ENCODE measurements around the gene PCBP1.
"Not testable (repeated sequence)": the region's sequence is repeated elsewhere in the genome, so short reads cannot be mapped to it uniquely, and the experiment has no call there.

PCBP1 gene

GRCh38 chr2:70086838-70087701, at the start of gene PCBP1:
Gene PCBP1 (plus strand): TSS chr2:70087477. CDS start chr2:70087744, 267 bp downstream.
- DNase-seq: peak; percentile 97

- DNase-seq: no peak
Observed at GRCh38 chr2:70039366-70039765, 47.9 kb upstream of the PCBP1 start.

- DNase-seq: no peak
Observed at GRCh38 chr2:70041663-70042062, 45.6 kb upstream of the PCBP1 start.

GRCh38 chr2:70042246-70042645, 45.0 kb upstream of the PCBP1 start:
- DNase-seq: no peak

GRCh38 chr2:70043252-70043875, 43.9 kb upstream of the PCBP1 start:
- no peak for DNase-seq

GRCh38 chr2:70044290-70045040, 42.8 kb upstream of the PCBP1 start:
- DNase-seq: no peak

GRCh38 chr2:70045405-70045804, 41.9 kb upstream of the PCBP1 start:
- DNase-seq: no peak

GRCh38 chr2:70045932-70046331, 41.3 kb upstream of the PCBP1 start:
- DNase-seq: no peak

GRCh38 chr2:70046534-70046933, 40.7 kb upstream of the PCBP1 start:
- DNase-seq: no peak

- DNase-seq: no peak
Observed at GRCh38 chr2:70047451-70047850, 39.8 kb upstream of the PCBP1 start.

GRCh38 chr2:70049255-70049654, 38.0 kb upstream of the PCBP1 start:
- DNase-seq: no peak

GRCh38 chr2:70050631-70051425, 36.4 kb upstream of the PCBP1 start:
- no peak for DNase-seq

- not testable (repeated sequence) for DNase-seq
Observed at GRCh38 chr2:70055259-70055658, 32.0 kb upstream of the PCBP1 start.

- no peak for DNase-seq
Observed at GRCh38 chr2:70061317-70061716, 26.0 kb upstream of the PCBP1 start.

GRCh38 chr2:70062270-70062669, 25.0 kb upstream of the PCBP1 start:
- no peak for DNase-seq

- no peak for DNase-seq
Observed at GRCh38 chr2:70068119-70068518, 19.2 kb upstream of the PCBP1 start.

- DNase-seq: peak; percentile 84
Observed at GRCh38 chr2:70069049-70069448, 18.2 kb upstream of the PCBP1 start.

GRCh38 chr2:70070542-70071268, 16.6 kb upstream of the PCBP1 start:
- peak; percentile 70 for DNase-seq

- DNase-seq: no peak
Observed at GRCh38 chr2:70073493-70073892, 13.8 kb upstream of the PCBP1 start.

- no peak for DNase-seq
Observed at GRCh38 chr2:70078384-70078783, 8.9 kb upstream of the PCBP1 start.

- no peak for DNase-seq
Observed at GRCh38 chr2:70080610-70081200, 6.6 kb upstream of the PCBP1 start.

- no peak for DNase-seq
Observed at GRCh38 chr2:70081221-70081620, 6.1 kb upstream of the PCBP1 start.

Measured in stimulated activated CD4-positive, alpha-beta T cell treated with anti-CD3 and anti-CD28 coated beads, Interleukin-4, amount 100 ng/mL, for 24 hours (primary cell).